Mucosa of rectum (tissue), 2 donors: ENCODE measurements around the gene REEP6.
"Not testable (repeated sequence)": the region's sequence is repeated elsewhere in the genome, so short reads cannot be mapped to it uniquely, and the experiment has no call there.

Experiments used
- H3K27ac ChIP-seq, 2 donors: one replicate each; pipeline ENCODE4 v1.7.0; 2013; ENCODE audit warnings: inconsistent platforms in 2 of 2, low read depth in 2 of 2, low read length in 2 of 2
- H3K27me3 ChIP-seq, 2 donors: one replicate each; pipeline ENCODE4 v1.7.0; 2013; ENCODE audit warnings: low read length in 2 of 2; ENCODE audit not compliant: control insufficient read depth in 2 of 2, insufficient read depth in 2 of 2
- H3K36me3 ChIP-seq, 2 donors: one replicate each; pipeline ENCODE4 v1.7.0; 2013; ENCODE audit warnings: low read length in 2 of 2; ENCODE audit not compliant: control insufficient read depth in 2 of 2, insufficient read depth in 2 of 2
- H3K4me1 ChIP-seq, 2 donors: one replicate each; pipeline ENCODE4 v1.7.0; 2013; ENCODE audit warnings: low read length in 2 of 2, mild to moderate bottlenecking in 1 of 2; ENCODE audit not compliant: control insufficient read depth in 2 of 2, insufficient read depth in 2 of 2
- H3K4me3 ChIP-seq, 2 donors: one replicate each; pipeline ENCODE4 v1.7.0; 2013; ENCODE audit warnings: low read length in 2 of 2
- H3K9ac ChIP-seq, 2 donors: one replicate each; pipeline ENCODE4 v1.7.0; 2013; ENCODE audit warnings: low read length in 2 of 2, low read depth in 1 of 2, mild to moderate bottlenecking in 1 of 2
- H3K9me3 ChIP-seq, 2 donors: one replicate each; pipeline ENCODE4 v1.7.0; 2013; ENCODE audit warnings: low read length in 2 of 2; ENCODE audit not compliant: control insufficient read depth in 2 of 2
- donor health status: healthy.
- donor health status: Normal muscosa, but diverticular disease.

Gene REEP6

DNA sequence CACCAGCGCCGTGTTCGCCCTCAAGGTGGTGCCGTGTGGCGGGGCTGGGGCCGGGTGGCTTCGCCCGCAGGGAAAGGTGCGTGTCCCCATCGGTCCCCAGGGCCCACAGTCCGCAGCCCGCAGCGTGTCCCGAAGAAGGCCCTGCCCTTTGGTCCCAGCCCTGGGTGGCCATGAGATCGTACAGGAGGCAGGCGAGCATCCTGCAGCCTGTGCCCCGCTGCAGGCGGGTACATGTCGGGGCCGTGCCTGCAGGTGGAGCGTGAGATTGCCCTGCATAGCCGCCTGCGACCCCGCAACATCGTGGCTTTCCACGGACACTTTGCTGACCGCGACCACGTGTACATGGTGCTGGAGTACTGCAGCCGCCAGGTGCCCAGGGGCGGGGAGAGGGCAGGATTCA, 34.4 kb downstream of the REEP6 start:
- H3K4me3 ChIP-seq: no peak overlapping the region

DNA sequence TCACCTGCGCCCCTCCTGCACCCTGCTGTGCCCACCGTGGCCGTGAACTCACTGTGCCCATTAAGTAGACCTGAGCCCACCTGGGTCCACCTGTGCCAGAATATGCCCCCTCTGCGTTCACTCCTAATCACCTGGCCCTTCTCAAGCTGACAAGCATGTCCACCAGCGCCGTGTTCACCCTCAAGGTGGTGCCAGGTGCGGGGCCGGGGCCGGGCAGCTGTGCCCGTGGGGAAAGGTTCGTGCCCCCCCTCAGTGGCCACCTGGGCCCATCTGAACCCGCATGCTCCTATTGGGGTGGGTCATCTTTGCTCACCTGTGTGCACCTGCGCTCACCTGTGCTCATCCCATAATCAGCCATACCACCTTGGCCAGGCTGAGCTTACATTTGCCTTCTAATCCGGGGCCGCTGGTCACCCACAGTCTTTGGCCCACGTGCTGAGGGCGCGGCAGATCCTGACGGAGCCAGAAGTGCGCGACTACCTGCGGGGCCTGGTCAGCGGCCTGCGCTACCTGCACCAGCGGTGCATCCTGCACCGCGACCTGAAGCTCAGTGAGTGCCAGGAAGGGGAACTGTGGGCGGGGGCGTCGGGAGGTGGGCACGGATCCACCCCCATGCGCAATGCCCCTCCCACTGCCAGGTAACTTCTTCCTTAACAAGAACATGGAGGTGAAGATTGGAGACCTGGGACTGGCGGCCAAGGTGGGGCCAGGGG, 35.2 kb downstream of the REEP6 start:
- no peak overlapping the region for H3K27ac ChIP-seq
- H3K9me3 ChIP-seq: no peaks in the 10 kb centered on the region
- no peak overlapping the region for H3K4me3 ChIP-seq
- no peaks in the 10 kb centered on the region for H3K4me1 ChIP-seq
- peaks cover 24 to 30% of the 10 kb centered on the region in 2 donors for H3K27me3 ChIP-seq
- no peaks in the 10 kb centered on the region for H3K36me3 ChIP-seq
- H3K9ac ChIP-seq: no peak overlapping the region

More for the DNA sequence above, 34.4 kb downstream of the REEP6 start:
- no peak overlapping the region for H3K9ac ChIP-seq
- peaks cover 24 to 30% of the 10 kb centered on the region in 2 donors for H3K27me3 ChIP-seq
- H3K36me3 ChIP-seq: no peaks in the 10 kb centered on the region
- H3K27ac ChIP-seq: no peak overlapping the region
- H3K9me3 ChIP-seq: no peaks in the 10 kb centered on the region
- H3K4me1 ChIP-seq: no peaks in the 10 kb centered on the region

DNA sequence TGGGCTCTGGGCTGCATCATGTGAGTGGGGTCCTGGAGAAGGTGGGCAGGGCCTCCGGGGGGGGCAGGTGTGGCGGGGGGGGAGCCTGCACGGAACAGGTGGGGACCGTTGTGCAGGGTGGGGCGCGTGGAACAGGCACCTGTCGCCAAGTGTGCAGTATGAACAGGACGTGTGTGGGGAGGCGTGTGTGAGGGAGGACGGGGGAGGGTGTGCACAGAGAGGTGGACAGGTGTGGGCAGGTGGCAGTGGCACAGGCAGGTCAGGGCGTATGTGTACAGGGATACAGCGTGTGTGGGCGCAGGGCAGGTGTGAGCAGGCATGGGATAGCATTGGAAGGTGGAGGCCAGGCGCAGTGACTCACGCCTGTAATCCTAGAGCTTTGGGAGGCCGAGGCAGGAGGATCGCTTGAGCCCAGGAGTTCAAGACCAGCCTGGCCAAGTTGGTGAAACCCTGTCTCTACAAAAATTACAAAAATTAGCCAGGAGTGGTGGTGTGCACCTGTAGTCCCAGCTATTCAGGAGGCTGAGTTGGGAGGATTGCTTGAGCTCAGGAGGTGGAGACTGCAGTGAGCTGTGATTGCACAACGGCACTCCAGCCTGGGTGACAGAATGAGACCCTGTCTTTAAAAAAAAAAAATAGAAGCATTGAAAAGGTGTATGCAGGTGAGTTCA, 36.1 kb downstream of the REEP6 start:
- no peak overlapping the region for H3K9ac ChIP-seq
- H3K4me3 ChIP-seq: no peak overlapping the region
- no peaks in the 10 kb centered on the region for H3K36me3 ChIP-seq
- no peak overlapping the region for H3K27ac ChIP-seq
- no peaks in the 10 kb centered on the region for H3K4me1 ChIP-seq
- peaks cover 24 to 30% of the 10 kb centered on the region in 2 donors for H3K27me3 ChIP-seq
- H3K9me3 ChIP-seq: no peaks in the 10 kb centered on the region

DNA sequence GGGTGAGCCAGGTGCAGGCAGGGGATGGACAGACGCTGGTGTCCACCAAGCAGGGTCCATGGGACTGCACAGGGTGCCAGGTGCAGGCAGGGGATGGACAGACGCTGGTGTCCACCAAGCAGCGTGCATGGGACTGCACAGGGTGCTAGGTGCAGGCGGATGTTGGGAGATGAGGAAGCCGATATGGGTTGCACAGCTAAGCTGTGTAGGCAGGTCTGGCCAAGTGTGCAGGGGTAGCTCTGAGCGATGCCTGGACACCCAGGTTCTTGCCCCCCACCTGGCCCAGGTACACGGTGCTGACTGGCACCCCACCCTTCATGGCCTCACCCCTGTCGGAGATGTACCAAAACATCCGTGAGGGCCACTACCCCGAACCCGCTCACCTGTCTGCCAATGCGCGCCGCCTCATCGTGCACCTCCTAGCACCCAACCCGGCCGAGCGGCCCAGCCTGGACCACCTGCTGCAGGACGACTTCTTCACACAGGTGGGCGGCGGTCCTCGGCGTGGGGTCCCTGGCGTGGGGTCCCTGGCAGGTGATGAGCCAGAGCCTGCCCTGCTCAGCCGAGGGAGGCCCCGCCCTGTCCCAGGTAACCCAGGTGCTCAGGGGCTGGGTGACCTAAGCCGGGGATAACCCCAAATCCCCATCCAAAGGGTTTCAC, 36.8 kb downstream of the REEP6 start:
- no peak overlapping the region for H3K4me3 ChIP-seq
- H3K9ac ChIP-seq: no peak overlapping the region
- H3K27me3 ChIP-seq: peaks cover 22 to 28% of the 10 kb centered on the region in 2 donors
- H3K9me3 ChIP-seq: no peaks in the 10 kb centered on the region
- H3K27ac ChIP-seq: no peak overlapping the region
- H3K36me3 ChIP-seq: no peaks in the 10 kb centered on the region
- H3K4me1 ChIP-seq: no peaks in the 10 kb centered on the region

DNA sequence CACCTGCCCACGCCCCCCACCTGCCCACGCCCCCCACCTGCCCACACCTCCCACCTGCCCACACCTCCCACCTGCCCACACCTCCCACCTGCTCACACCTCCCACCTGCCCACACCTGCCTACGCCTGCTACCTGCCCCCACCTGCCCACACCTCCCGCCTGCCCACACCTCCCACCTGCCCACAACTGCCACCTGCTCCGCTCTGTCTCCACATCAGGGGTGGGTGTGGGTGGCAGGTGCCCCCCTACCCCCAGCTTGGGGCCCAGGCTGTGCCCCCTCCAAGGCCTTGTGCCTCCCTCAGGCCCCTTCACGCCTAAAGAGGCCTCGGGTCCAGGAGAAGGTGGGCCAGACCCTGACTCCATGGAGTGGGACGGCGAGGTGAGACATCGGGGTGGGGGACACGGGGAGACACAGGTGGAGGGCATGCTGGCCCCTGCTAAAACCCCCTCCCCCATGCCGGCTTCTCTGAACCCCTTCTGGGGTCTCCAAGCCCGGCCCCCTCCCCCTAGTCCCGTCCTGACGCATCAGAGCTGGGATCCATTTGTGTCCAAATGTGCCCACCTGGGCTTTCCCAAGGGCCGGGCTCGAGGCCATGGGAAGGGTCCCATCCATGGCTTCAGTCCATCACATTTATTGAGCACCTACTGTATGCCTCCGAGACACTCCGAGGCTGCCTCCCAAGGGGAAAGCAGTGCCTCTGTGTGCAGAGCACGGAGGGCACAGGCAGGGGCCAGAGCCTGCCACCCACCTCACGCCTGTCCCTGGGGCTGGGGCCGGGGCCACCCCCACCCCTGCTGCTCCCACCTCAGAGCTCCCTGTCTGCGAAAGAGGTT, 37.8 kb downstream of the REEP6 start:
- no peak overlapping the region for H3K4me3 ChIP-seq
- no peaks in the 10 kb centered on the region for H3K4me1 ChIP-seq
- no peaks in the 10 kb centered on the region for H3K36me3 ChIP-seq
- no peaks in the 10 kb centered on the region for H3K9me3 ChIP-seq
- H3K27me3 ChIP-seq: peaks cover 17 to 20% of the 10 kb centered on the region in 2 donors
- H3K9ac ChIP-seq: no peak overlapping the region
- H3K27ac ChIP-seq: no peak overlapping the region

DNA sequence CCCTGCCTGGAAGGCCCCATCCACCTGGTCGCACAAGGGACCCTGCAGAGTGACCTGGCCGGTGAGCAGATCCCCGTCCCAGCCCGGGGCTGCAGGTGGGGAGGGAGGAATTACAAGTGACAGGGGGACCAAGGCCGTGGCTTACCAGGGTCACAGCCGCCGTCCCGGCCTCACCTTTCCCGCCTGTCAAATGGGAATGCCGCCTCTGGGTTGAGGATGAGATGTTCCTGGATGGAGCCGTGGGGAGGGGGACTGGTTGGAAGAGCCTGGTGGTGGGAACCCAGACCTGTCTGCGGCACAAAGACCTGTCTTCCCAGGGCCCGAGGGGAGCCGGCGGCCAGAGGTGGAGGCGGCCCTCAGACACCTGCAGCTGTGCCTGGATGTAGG, 38.4 kb downstream of the REEP6 start:
- Histone ChIP-seq H3K36me3 (no peaks in the 10 kb centered on the region), H3K9me3 (no peaks in the 10 kb centered on the region), H3K27me3 (peaks cover 15 to 17% of the 10 kb centered on the region in 2 donors), H3K27ac (no peak overlapping the region), H3K9ac (no peak overlapping the region), H3K4me1 (no peaks in the 10 kb centered on the region), H3K4me3 (no peak overlapping the region)

DNA sequence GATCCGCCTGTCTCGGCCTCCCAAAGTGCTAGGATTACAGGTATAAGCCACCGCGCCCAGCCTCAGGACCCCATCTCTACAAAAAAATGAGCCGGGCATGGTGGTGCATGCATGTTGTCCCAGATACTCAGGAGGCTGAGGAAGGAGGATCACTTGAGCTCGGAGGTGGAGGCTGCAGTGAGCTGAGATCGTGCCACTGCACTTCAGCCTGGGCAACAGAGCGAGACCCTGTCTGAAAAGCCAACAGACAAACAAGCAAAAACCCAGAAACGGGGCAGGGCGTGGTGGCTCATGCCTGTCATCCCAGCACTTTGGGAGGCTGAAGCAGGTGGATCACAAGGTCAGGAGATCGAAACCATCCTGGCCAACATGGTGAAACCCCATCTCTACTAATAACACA, 39.9 kb downstream of the REEP6 start:
- not testable (repeated sequence) for H3K4me1 ChIP-seq, H3K4me3 ChIP-seq, H3K27ac ChIP-seq, H3K9ac ChIP-seq, H3K36me3 ChIP-seq, H3K9me3 ChIP-seq, H3K27me3 ChIP-seq

DNA sequence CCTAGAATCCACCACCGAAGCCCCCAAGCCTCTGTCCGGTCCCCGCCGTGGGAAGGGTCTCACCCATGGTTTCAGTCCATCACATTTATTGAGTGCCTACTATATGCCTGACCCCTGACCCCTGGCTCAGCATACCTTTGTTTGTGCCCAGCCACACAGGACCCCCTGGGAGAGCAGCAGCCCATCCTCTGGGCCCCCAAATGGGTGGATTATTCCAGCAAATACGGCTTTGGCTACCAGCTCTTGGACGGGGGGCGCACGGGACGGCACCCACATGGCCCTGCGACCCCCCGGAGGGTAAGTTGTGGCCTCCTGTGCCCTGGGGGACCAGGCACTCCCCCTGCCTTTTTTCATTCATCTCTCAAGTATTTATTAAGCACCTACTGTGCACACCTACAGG, 40.6 kb downstream of the REEP6 start:
- Histone ChIP-seq H3K9ac (no peak overlapping the region), H3K9me3 (no peaks in the 10 kb centered on the region), H3K4me3 (no peak overlapping the region), H3K27me3 (no peaks in the 10 kb centered on the region), H3K27ac (no peak overlapping the region), H3K4me1 (no peaks in the 10 kb centered on the region), H3K36me3 (no peaks in the 10 kb centered on the region)

DNA sequence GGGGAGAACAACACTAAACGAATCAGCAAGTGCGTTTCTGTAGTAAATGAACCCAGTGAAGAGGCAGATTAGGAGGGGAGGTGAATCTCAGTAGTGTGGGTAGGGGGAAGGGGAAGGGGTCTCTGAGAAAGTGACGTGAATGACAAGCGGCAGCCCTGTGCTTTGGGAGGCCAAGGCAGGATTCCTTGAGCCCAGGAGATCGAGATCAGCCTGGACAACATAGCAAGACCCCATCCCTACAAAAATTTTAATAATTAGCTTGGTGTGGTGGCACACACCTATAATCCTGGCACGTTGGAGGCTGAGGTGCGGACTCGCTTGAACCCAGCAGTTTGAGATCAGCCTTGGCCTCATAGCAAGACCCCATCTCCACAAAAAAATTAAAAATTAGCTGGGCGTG, 41.0 kb downstream of the REEP6 start:
- Histone ChIP-seq H3K9me3 (no peaks in the 10 kb centered on the region), H3K27ac (no peak overlapping the region), H3K4me1 (no peaks in the 10 kb centered on the region), H3K4me3 (no peak overlapping the region), H3K36me3 (no peaks in the 10 kb centered on the region), H3K27me3 (no peaks in the 10 kb centered on the region), H3K9ac (no peak overlapping the region)
